NCI-H2196 treated with DMSO at 0.1 percent for 48 hours (cell line): Measurements from ENCODE around the gene PAK1IP1.
"Not testable (repeated sequence)": the region's sequence is repeated elsewhere in the genome, so short reads cannot be mapped to it uniquely, and the experiment has no call there.

Experiments
- DNase-seq: peaks from one replicate; lab custom pipeline; 2025; ENCODE audit not compliant: unreplicated experiment; lab: John Stamatoyannopoulos, UW

Gene PAK1IP1

GRCh38 chr6:10690651-10691445, 3.9 kb upstream of the PAK1IP1 start:
- DNase-seq, result peak; percentile 13

GRCh38 chr6:10692965-10693538, 1.7 kb upstream of the PAK1IP1 start:
- no peak for DNase-seq

- DNase-seq, result no peak
These were observed 400 bp downstream of the PAK1IP1 start for GRCh38 chr6:10695086-10695657.

GRCh38 chr6:10696655-10697054, 1.9 kb downstream of the PAK1IP1 start:
- no peak for DNase-seq

GRCh38 chr6:10713962-10714361, 19.2 kb downstream of the PAK1IP1 start:
- no peak for DNase-seq

GRCh38 chr6:10719296-10719963, 24.7 kb downstream of the PAK1IP1 start:
- DNase-seq, result no peak

- no peak for DNase-seq
These were observed 25.1 kb downstream of the PAK1IP1 start for GRCh38 chr6:10719964-10720264.

- DNase-seq, result no peak
These were observed 25.6 kb downstream of the PAK1IP1 start for GRCh38 chr6:10720265-10720959.

- DNase-seq, result not testable (repeated sequence)
These were observed 26.4 kb downstream of the PAK1IP1 start for GRCh38 chr6:10720960-10721849.

GRCh38 chr6:10721850-10722569, 27.2 kb downstream of the PAK1IP1 start:
- no peak for DNase-seq

GRCh38 chr6:10722570-10722819, 27.7 kb downstream of the PAK1IP1 start:
- DNase-seq, result no peak

- DNase-seq, result peak; percentile 100
These were observed 28.2 kb downstream of the PAK1IP1 start, which contains the start of gene TMEM14C for GRCh38 chr6:10722820-10723566. Gene TMEM14C, plus strand, starts transcription at chr6:10723070. Its CDS starts 1,544 bp downstream, at chr6:10724614.

- DNase-seq, result no peak
These were observed 28.8 kb downstream of the PAK1IP1 start for GRCh38 chr6:10723567-10723881.

GRCh38 chr6:10725044-10725443, 30.3 kb downstream of the PAK1IP1 start:
- DNase-seq, result no peak

GRCh38 chr6:10725716-10726115, 30.9 kb downstream of the PAK1IP1 start:
- no peak for DNase-seq

GRCh38 chr6:10730254-10730653, 35.5 kb downstream of the PAK1IP1 start:
- no peak for DNase-seq

GRCh38 chr6:10733151-10733715, 38.5 kb downstream of the PAK1IP1 start:
- DNase-seq, result no peak

GRCh38 chr6:10733863-10734262, 39.1 kb downstream of the PAK1IP1 start:
- DNase-seq, result no peak

GRCh38 chr6:10736731-10737130, 42.0 kb downstream of the PAK1IP1 start:
- no peak for DNase-seq
